Muscle layer of colon (tissue), 2 donors: ENCODE data around the gene NFKBIE.
A peak's percentile ranks its signal among the peaks of the same experiment; 100 is the strongest.

Experiments
- H3K27ac ChIP-seq: one replicate; pipeline ENCODE4 v1.7.0; 2013; ENCODE audit warnings: low read depth, mild to moderate bottlenecking, low read length, moderate library complexity
- H3K27me3 ChIP-seq, 2 donors: one replicate each; pipeline ENCODE4 v1.7.0; 2013; ENCODE audit warnings: low read length in 2 of 2, mild to moderate bottlenecking in 2 of 2; ENCODE audit not compliant: insufficient read depth in 2 of 2, control insufficient read depth in 1 of 2
- H3K36me3 ChIP-seq: one replicate; pipeline ENCODE4 v1.7.0; 2013; ENCODE audit warnings: mild to moderate bottlenecking, low read length; ENCODE audit not compliant: insufficient read depth
- H3K4me1 ChIP-seq: one replicate; pipeline ENCODE4 v1.7.0; 2013; ENCODE audit warnings: mild to moderate bottlenecking, low read length; ENCODE audit not compliant: insufficient read depth
- H3K4me3 ChIP-seq, 2 donors: one replicate each; pipeline ENCODE4 v1.7.0; 2013; ENCODE audit warnings: low read length in 2 of 2, low read depth in 1 of 2, mild to moderate bottlenecking in 1 of 2, moderate library complexity in 1 of 2
- H3K9ac ChIP-seq: one replicate; pipeline ENCODE4 v1.7.0; 2013; ENCODE audit warnings: low read length
- H3K9me3 ChIP-seq: one replicate; pipeline ENCODE4 v1.7.0; 2013; ENCODE audit warnings: mild to moderate bottlenecking, low read length
- donor health status: abdominal sarcoma.
- donor health status: Adenocarcinoma of cecum.

Gene NFKBIE

GRCh38 chr6:44219815-44220784 lies 45.3 kb downstream of the NFKBIE start:
- H3K9me3 ChIP-seq: no peaks in the 10 kb centered on the region
- H3K36me3 ChIP-seq: no peaks in the 10 kb centered on the region
- peak overlapping the region; percentile 48 to 72 for H3K4me3 ChIP-seq
- H3K27ac ChIP-seq: peak overlapping the region; percentile 83
- H3K27me3 ChIP-seq: no peaks in the 10 kb centered on the region
- H3K4me1 ChIP-seq: peaks cover 72% of the 10 kb centered on the region
- peak overlapping the region; percentile 65 for H3K9ac ChIP-seq

GRCh38 chr6:44219053-44219814 lies 46.1 kb downstream of the NFKBIE start:
- Histone ChIP-seq H3K36me3 (no peaks in the 10 kb centered on the region), H3K9ac (no peak overlapping the region), H3K9me3 (no peaks in the 10 kb centered on the region), H3K4me1 (peaks cover 64% of the 10 kb centered on the region), H3K4me3 (peak overlapping the region; percentile 40 to 64), H3K27ac (peak overlapping the region; percentile 91), H3K27me3 (no peaks in the 10 kb centered on the region)

GRCh38 chr6:44217332-44218143 lies 47.8 kb downstream of the NFKBIE start:
- peak overlapping the region in 1 of 2 donors; percentile 35 for H3K4me3 ChIP-seq
- H3K9ac ChIP-seq: peak overlapping the region; percentile 4

GRCh38 chr6:44216677-44217331 lies 48.5 kb downstream of the NFKBIE start, which contains the start of gene MYMX:
Gene MYMX (plus strand): TSS chr6:44216926. CDS start chr6:44217472, 546 bp downstream.
- no peaks in the 10 kb centered on the region for H3K9me3 ChIP-seq
- peak within 1 kb of the TSS; percentile 4 for H3K9ac ChIP-seq
- peak within 1 kb of the TSS; percentile 80 for H3K27ac ChIP-seq
- no peaks in the 10 kb centered on the region for H3K27me3 ChIP-seq
- H3K4me3 ChIP-seq: peak within 1 kb of the TSS in 1 of 2 donors; percentile 35
- no peaks in the 10 kb centered on the region for H3K36me3 ChIP-seq
- peaks cover 49% of the 10 kb centered on the region for H3K4me1 ChIP-seq

More at GRCh38 chr6:44217332-44218143, 47.8 kb downstream of the NFKBIE start:
- peaks cover 55% of the 10 kb centered on the region for H3K4me1 ChIP-seq
- H3K27me3 ChIP-seq: no peaks in the 10 kb centered on the region
- H3K36me3 ChIP-seq: no peaks in the 10 kb centered on the region
- peak overlapping the region; percentile 80 for H3K27ac ChIP-seq
- no peaks in the 10 kb centered on the region for H3K9me3 ChIP-seq

- no peak overlapping the region for H3K9ac ChIP-seq
Observed at GRCh38 chr6:44214307-44214706, 51.0 kb downstream of the NFKBIE start.

GRCh38 chr6:44211284-44211683 lies 54.1 kb downstream of the NFKBIE start:
- Histone ChIP-seq H3K4me1 (peaks cover 5% of the 10 kb centered on the region), H3K27ac (no peak overlapping the region)

More at GRCh38 chr6:44214307-44214706, 51.0 kb downstream of the NFKBIE start:
- no peaks in the 10 kb centered on the region for H3K9me3 ChIP-seq
- no peaks in the 10 kb centered on the region for H3K36me3 ChIP-seq
- H3K4me3 ChIP-seq: no peak overlapping the region
- H3K4me1 ChIP-seq: peaks cover 33% of the 10 kb centered on the region
- H3K27me3 ChIP-seq: no peaks in the 10 kb centered on the region
- H3K27ac ChIP-seq: no peak overlapping the region

More at GRCh38 chr6:44211284-44211683, 54.1 kb downstream of the NFKBIE start:
- Histone ChIP-seq H3K9ac (no peak overlapping the region), H3K9me3 (no peaks in the 10 kb centered on the region), H3K4me3 (no peak overlapping the region), H3K27me3 (no peaks in the 10 kb centered on the region), H3K36me3 (no peaks in the 10 kb centered on the region)
